Activated CD4-positive, alpha-beta T cell treated with anti-CD3 and anti-CD28 coated beads, Interleukin-2, amount 10 ng/mL, durations not matched to agents 24 days and 14 days (primary cell): ENCODE results near the gene DNAAF1. TPM values are rescaled to one million over a fixed set of nuclear protein-coding genes. Genes with fewer than 3 reads are reported as not detected.
"Not testable (repeated sequence)": the region's sequence is repeated elsewhere in the genome, so short reads cannot be mapped to it uniquely, and the experiment has no call there.

ENCODE experiments used
- DNase-seq: peaks from one replicate; pipeline ENCODE4 v3.0.0; 2022
- H3K27ac Mint-ChIP-seq: one replicate; pipeline ENCODE4 v1.8.0; 2022; ENCODE audit warnings: mild to moderate bottlenecking, mixed read lengths
- H3K27me3 Mint-ChIP-seq: one replicate; pipeline ENCODE4 v1.8.0; 2022; ENCODE audit warnings: mixed read lengths
- H3K36me3 Mint-ChIP-seq: one replicate; pipeline ENCODE4 v1.8.0; 2022; ENCODE audit warnings: low read depth, mild to moderate bottlenecking, mixed read lengths
- H3K4me1 Mint-ChIP-seq: one replicate; pipeline ENCODE4 v1.8.0; 2021; ENCODE audit warnings: mixed read lengths
- H3K4me3 Mint-ChIP-seq: one replicate; pipeline ENCODE4 v1.8.0; 2022; ENCODE audit warnings: mild to moderate bottlenecking, moderate library complexity, mixed read lengths
- H3K9me3 Mint-ChIP-seq: one replicate; pipeline ENCODE4 v1.8.0; 2021; ENCODE audit warnings: mixed read lengths
- intact Hi-C: fragments of 100-400 bp; cut with micrococcal nuclease; formaldehyde crosslinking; loops from one replicate; pipeline ENCODE4 v1.15.1; 2023
- total RNA-seq: library from RNA; stranded (reverse); gene quantifications from 2 replicates; pipeline ENCODE4 v1.2.3, GENCODE V29; 2022

DNAAF1 gene
- total RNA-seq, 1 donor from 2014 or later = not detected

GRCh38 chr16:84115919-84116719, 29.0 kb upstream of the DNAAF1 start:
- Mint-ChIP-seq H3K27ac (peak overlapping the region; percentile 93), H3K36me3 (peaks cover 2% of the 10 kb centered on the region), H3K27me3 (no peaks in the 10 kb centered on the region), H3K4me3 (peak overlapping the region; percentile 88), H3K9me3 (no peaks in the 10 kb centered on the region), H3K4me1 (peaks cover 19% of the 10 kb centered on the region)
- intact Hi-C loops = loop anchor here (1.0 to 10.0 kb wide), 6 partner anchors 22 to 389 kb away; partner anchors contain the start of genes DNAAF1, HSDL1, MEAK7 and OSGIN1
- DNase-seq = peak; percentile 88

- no peaks in the 10 kb centered on the region for H3K27me3 Mint-ChIP-seq
- H3K9me3 Mint-ChIP-seq = no peaks in the 10 kb centered on the region
- intact Hi-C loops = loop anchor here (1.0 to 10.0 kb wide), 6 partner anchors 21 to 388 kb away; partner anchors contain the start of genes DNAAF1, HSDL1, MEAK7 and OSGIN1
- H3K4me3 Mint-ChIP-seq = peak within 1 kb of the TSS; percentile 88
- peak within 1 kb of the TSS; percentile 94 for H3K27ac Mint-ChIP-seq
- peak; percentile 99 for DNase-seq
- no peaks in the 10 kb centered on the region for H3K36me3 Mint-ChIP-seq
- peaks cover 16% of the 10 kb centered on the region for H3K4me1 Mint-ChIP-seq
Observed at GRCh38 chr16:84116720-84117493, 28.2 kb upstream of the DNAAF1 start, which contains the start of gene MBTPS1. Gene MBTPS1 (minus strand): TSS chr16:84116942. CDS start chr16:84101783, 15,159 bp downstream.

GRCh38 chr16:84117494-84117843, 27.6 kb upstream of the DNAAF1 start:
- Mint-ChIP-seq H3K27me3 (no peaks in the 10 kb centered on the region), H3K9me3 (no peaks in the 10 kb centered on the region), H3K4me1 (peaks cover 16% of the 10 kb centered on the region), H3K36me3 (no peaks in the 10 kb centered on the region), H3K27ac (peak overlapping the region; percentile 94), H3K4me3 (peak overlapping the region; percentile 88)
- intact Hi-C loops = loop anchor here (2.0 to 10.0 kb wide), 2 partner anchors 29 to 387 kb away; partner anchors contain the start of gene MEAK7
- no peak for DNase-seq

- Mint-ChIP-seq H3K4me1 (peaks cover 16% of the 10 kb centered on the region), H3K4me3 (peak overlapping the region; percentile 60), H3K27ac (peak overlapping the region; percentile 25)
- intact Hi-C loops = loop anchor here (10.0 kb wide), 1 partner anchor 386 kb away; the partner anchor contains the start of gene MEAK7
- H3K27me3 Mint-ChIP-seq, DNase-seq, H3K9me3 Mint-ChIP-seq, H3K36me3 Mint-ChIP-seq: not testable (repeated sequence)
Observed at GRCh38 chr16:84118315-84118714, 26.8 kb upstream of the DNAAF1 start.

GRCh38 chr16:84119368-84119767, 25.7 kb upstream of the DNAAF1 start:
- Mint-ChIP-seq H3K4me3 (no peak overlapping the region), H3K4me1 (peaks cover 14% of the 10 kb centered on the region), H3K36me3 (no peaks in the 10 kb centered on the region), H3K27me3 (no peaks in the 10 kb centered on the region), H3K27ac (no peak overlapping the region), H3K9me3 (no peaks in the 10 kb centered on the region)
- intact Hi-C loops = loop anchor here (10.0 kb wide), 1 partner anchor 385 kb away; the partner anchor contains the start of gene MEAK7
- DNase-seq = no peak

- Mint-ChIP-seq H3K27ac (no peak overlapping the region), H3K9me3 (no peaks in the 10 kb centered on the region), H3K27me3 (no peaks in the 10 kb centered on the region), H3K4me1 (peaks cover 14% of the 10 kb centered on the region), H3K36me3 (no peaks in the 10 kb centered on the region), H3K4me3 (no peak overlapping the region)
- no peak for DNase-seq
- intact Hi-C loops = no loop called here
Observed at GRCh38 chr16:84120023-84120422, 25.1 kb upstream of the DNAAF1 start.

GRCh38 chr16:84121007-84121406, 24.1 kb upstream of the DNAAF1 start:
- no peak for DNase-seq
- Mint-ChIP-seq H3K27me3 (no peaks in the 10 kb centered on the region), H3K9me3 (no peaks in the 10 kb centered on the region), H3K27ac (no peak overlapping the region), H3K4me1 (peaks cover 9% of the 10 kb centered on the region), H3K36me3 (no peaks in the 10 kb centered on the region), H3K4me3 (no peak overlapping the region)
- intact Hi-C loops = no loop called here

GRCh38 chr16:84124257-84125073, 20.6 kb upstream of the DNAAF1 start:
- Mint-ChIP-seq H3K4me3 (no peak overlapping the region), H3K4me1 (peaks cover 3% of the 10 kb centered on the region), H3K27ac (no peak overlapping the region), H3K36me3 (peaks cover 4% of the 10 kb centered on the region), H3K9me3 (no peaks in the 10 kb centered on the region), H3K27me3 (no peaks in the 10 kb centered on the region)
- intact Hi-C loops = no loop called here
- no peak for DNase-seq

- no peak for DNase-seq
- no peak overlapping the region for H3K27ac Mint-ChIP-seq
- H3K4me3 Mint-ChIP-seq = no peak overlapping the region
- peaks cover 12% of the 10 kb centered on the region for H3K36me3 Mint-ChIP-seq
- H3K27me3 Mint-ChIP-seq = no peaks in the 10 kb centered on the region
- H3K4me1 Mint-ChIP-seq = peaks cover 4% of the 10 kb centered on the region
- intact Hi-C loops = no loop called here
- H3K9me3 Mint-ChIP-seq = no peaks in the 10 kb centered on the region
Observed at GRCh38 chr16:84131117-84131516, 14.0 kb upstream of the DNAAF1 start.

GRCh38 chr16:84132527-84133285, 12.4 kb upstream of the DNAAF1 start:
- no peaks in the 10 kb centered on the region for H3K27me3 Mint-ChIP-seq
- peaks cover 9% of the 10 kb centered on the region for H3K4me1 Mint-ChIP-seq
- peaks cover 12% of the 10 kb centered on the region for H3K36me3 Mint-ChIP-seq
- intact Hi-C loops = no loop called here
- no peak overlapping the region for H3K4me3 Mint-ChIP-seq
- no peaks in the 10 kb centered on the region for H3K9me3 Mint-ChIP-seq
- DNase-seq = no peak
- H3K27ac Mint-ChIP-seq = no peak overlapping the region

- peaks cover 23% of the 10 kb centered on the region for H3K4me1 Mint-ChIP-seq
Observed at GRCh38 chr16:84136331-84137125, 8.6 kb upstream of the DNAAF1 start.

GRCh38 chr16:84137287-84137686, 7.8 kb upstream of the DNAAF1 start:
- H3K36me3 Mint-ChIP-seq = peaks cover 3% of the 10 kb centered on the region
- no peak overlapping the region for H3K4me3 Mint-ChIP-seq

More at GRCh38 chr16:84136331-84137125, 8.6 kb upstream of the DNAAF1 start:
- Mint-ChIP-seq H3K27ac (no peak overlapping the region), H3K9me3 (no peaks in the 10 kb centered on the region), H3K27me3 (no peaks in the 10 kb centered on the region), H3K4me3 (no peak overlapping the region), H3K36me3 (peaks cover 3% of the 10 kb centered on the region)
- intact Hi-C loops = no loop called here
- no peak for DNase-seq

More at GRCh38 chr16:84137287-84137686, 7.8 kb upstream of the DNAAF1 start:
- no peak for DNase-seq
- H3K27me3 Mint-ChIP-seq = no peaks in the 10 kb centered on the region
- intact Hi-C loops = no loop called here
- H3K27ac Mint-ChIP-seq = no peak overlapping the region
- H3K9me3 Mint-ChIP-seq = no peaks in the 10 kb centered on the region
- H3K4me1 Mint-ChIP-seq = peaks cover 23% of the 10 kb centered on the region
